PC-3 (cell line): ENCODE measurements around the gene APMAP. TPM values are rescaled to one million over a fixed set of nuclear protein-coding genes. Genes with fewer than 3 reads are reported as not detected.
"Not testable (repeated sequence)": the region's sequence is repeated elsewhere in the genome, so short reads cannot be mapped to it uniquely, and the experiment has no call there.

Experiments
- ATAC-seq: fragments of 200-7000 bp; cut with Tn5 transposase; 2 replicates; pipeline ENCODE4 v1.9.1; 2020; ENCODE audit warnings: mild to moderate bottlenecking, moderate library complexity
- BruUV-seq: library from RNA; stranded (reverse); fragments of 400-500 nt; replicated peaks from 2 replicates; lab custom pipeline; 2021; lab: Mats Ljungman, UMichigan
- CTCF ChIA-PET: fragments of 300-600 bp; sonication (Branson Sonifier 250); formaldehyde crosslinking; loops from one replicate; lab custom pipeline; 2022; ENCODE audit warnings: antibody characterized with exemption; lab: Charles Lee
- POLR2A ChIA-PET: fragments of 300-600 bp; sonication (Branson Sonifier 250); formaldehyde crosslinking; loops from one replicate; lab custom pipeline; 2022; ENCODE audit warnings: antibody characterized with exemption; ENCODE audit not compliant: unreplicated experiment; lab: Charles Lee
- DNase-seq: peaks from one replicate; pipeline ENCODE4 v3.0.0-alpha.2; 2015
- H2AFZ ChIP-seq: fragments of 300-600 bp; sonication (generic); 2 replicates; pipeline ENCODE4 v1.6.0; 2016; ENCODE audit warnings: antibody characterized with exemption, low read length
- H3F3A ChIP-seq: fragments of 300-600 bp; sonication (generic); one replicate; pipeline ENCODE4 v1.6.0; 2017; ENCODE audit warnings: antibody characterized with exemption, low read length, control low read depth, mild to moderate bottlenecking; ENCODE audit not compliant: unreplicated experiment
- H3K27ac ChIP-seq: fragments of 300-600 bp; sonication (generic); 2 replicates; pipeline ENCODE4 v1.5.1; 2016; ENCODE audit warnings: mild to moderate bottlenecking, low read length
- H3K27me3 ChIP-seq: fragments of 300-600 bp; sonication (generic); 2 replicates; pipeline ENCODE4 v1.6.1; 2016; ENCODE audit warnings: low read length, mixed read lengths
- H3K36me3 ChIP-seq: fragments of 300-600 bp; sonication (generic); 2 replicates; pipeline ENCODE4 v1.6.1; 2016; ENCODE audit warnings: low read depth, mixed run types, low read length, mixed read lengths
- H3K4me1 ChIP-seq: fragments of 300-600 bp; sonication (generic); 2 replicates; pipeline ENCODE4 v1.5.1; 2016; ENCODE audit warnings: low read length; ENCODE audit not compliant: insufficient read depth
- H3K4me2 ChIP-seq: fragments of 300-600 bp; sonication (generic); 2 replicates; pipeline ENCODE4 v1.6.0; 2016; ENCODE audit warnings: low read length
- H3K4me3 ChIP-seq: fragments of 300-600 bp; sonication (generic); 2 replicates; pipeline ENCODE4 v1.5.1; 2016; ENCODE audit warnings: mild to moderate bottlenecking, low read length, mixed read lengths
- H3K79me2 ChIP-seq: fragments of 300-600 bp; sonication (generic); 2 replicates; pipeline ENCODE4 v1.6.1; 2017; ENCODE audit warnings: low read length, mixed read lengths
- H3K9ac ChIP-seq: fragments of 300-600 bp; sonication (generic); 2 replicates; pipeline ENCODE4 v1.6.0; 2016; ENCODE audit warnings: mild to moderate bottlenecking, low read length
- H3K9me2 ChIP-seq: fragments of 300-600 bp; sonication (generic); replicated peaks from 2 replicates; pipeline ENCODE4 v1.6.1; 2016; ENCODE audit warnings: mixed run types, low read length, mixed read lengths
- H3K9me3 ChIP-seq: fragments of 300-600 bp; sonication (generic); 2 replicates; pipeline ENCODE4 v1.6.1; 2016; ENCODE audit warnings: low read length, mixed read lengths
- H4K20me1 ChIP-seq: fragments of 300-600 bp; sonication (generic); 2 replicates; pipeline ENCODE4 v1.6.1; 2016; ENCODE audit warnings: low read length, mixed read lengths
- CTCF ChIP-seq: fragments of 300-600 bp; sonication (generic); conservative IDR thresholded peaks from 2 replicates; pipeline ENCODE4 v1.5.1; 2017; ENCODE audit warnings: antibody characterized with exemption, low read depth, mild to moderate bottlenecking, low read length
- EZH2 ChIP-seq: fragments of 300-600 bp; sonication (generic); IDR thresholded peaks from one replicate; pipeline ENCODE4 v1.6.1; 2017; ENCODE audit warnings: antibody characterized with exemption, mild to moderate bottlenecking, low read length; ENCODE audit not compliant: unreplicated experiment
- EZH2phosphoT487 ChIP-seq: fragments of 300-600 bp; sonication (generic); IDR thresholded peaks from 2 replicates; pipeline ENCODE4 v1.6.1; 2018; ENCODE audit warnings: mild to moderate bottlenecking, antibody characterized with exemption, low read length, borderline replicate concordance
- intact Hi-C: fragments of 100-400 bp; cut with micrococcal nuclease; formaldehyde crosslinking; loops from 2 replicates; pipeline ENCODE4 v1.9.0; 2023
- total RNA-seq: library from RNA; depleted of rRNA; stranded (reverse); fragments of >200 nt; gene quantifications from 2 replicates; pipeline ENCODE4 v1.2.3, GENCODE V29; 2014

The APMAP gene
- total RNA-seq, 1 experiment from 2014 or later, result 134 TPM

GRCh38 chr20:24948939-24949679 lies 43.4 kb downstream of the APMAP start, which contains the start of gene CST7:
Gene CST7, plus strand, starts transcription at chr20:24949269. Its CDS starts 237 bp downstream, at chr20:24949506.
- Histone ChIP-seq H3K36me3 (no peaks in the 10 kb centered on the region), H4K20me1 (no peaks in the 10 kb centered on the region), H3K79me2 (no peaks in the 10 kb centered on the region), H3K9ac (no peak within 1 kb of the TSS), H3K4me3 (no peak within 1 kb of the TSS), H3K9me3 (no peaks in the 10 kb centered on the region), H3F3A (no peaks in the 10 kb centered on the region), H3K4me2 (no peak within 1 kb of the TSS), H3K27me3 (no peaks in the 10 kb centered on the region), H3K4me1 (no peaks in the 10 kb centered on the region), H3K9me2 (no peaks in the 10 kb centered on the region), H3K27ac (no peak within 1 kb of the TSS), H2AFZ (no peak within 1 kb of the TSS)
- BruUV-seq, result no TSS peak
- POLR2A ChIA-PET, result no interaction called here
- DNase-seq (peak; percentile 38), ATAC-seq (no peak)
- CTCF ChIA-PET, result no interaction called here
- TF ChIP-seq CTCF, result no peak
- no peak for TF ChIP-seq EZH2
- no peak for TF ChIP-seq EZH2phosphoT487
- intact Hi-C loops, result no loop called here

GRCh38 chr20:24948396-24948938 lies 44.1 kb downstream of the APMAP start:
- CTCF ChIA-PET, BruUV-seq, POLR2A ChIA-PET: not testable (repeated sequence)

GRCh38 chr20:24946376-24946775 lies 46.2 kb downstream of the APMAP start:
- POLR2A ChIA-PET, CTCF ChIA-PET, DNase-seq, H3K4me2 ChIP-seq, H3K27me3 ChIP-seq, H3K9me3 ChIP-seq, H2AFZ ChIP-seq, H3K9me2 ChIP-seq, BruUV-seq, H3K36me3 ChIP-seq, ATAC-seq, H3K4me1 ChIP-seq, H4K20me1 ChIP-seq, H3K4me3 ChIP-seq, H3K79me2 ChIP-seq, H3K27ac ChIP-seq, intact Hi-C loops, H3K9ac ChIP-seq, H3F3A ChIP-seq: not testable (repeated sequence)

More at GRCh38 chr20:24948396-24948938, 44.1 kb downstream of the APMAP start:
- H3K4me1 ChIP-seq, H3K79me2 ChIP-seq, ATAC-seq, H3K9me3 ChIP-seq, H3K36me3 ChIP-seq, H2AFZ ChIP-seq, DNase-seq, H3K4me2 ChIP-seq, H4K20me1 ChIP-seq, H3K4me3 ChIP-seq, H3F3A ChIP-seq, H3K27ac ChIP-seq, H3K27me3 ChIP-seq, H3K9me2 ChIP-seq, H3K9ac ChIP-seq, intact Hi-C loops: not testable (repeated sequence)
